IMR-90 (cell line): Measurements from ENCODE around the gene ST7. TPM values are rescaled to one million over a fixed set of nuclear protein-coding genes. Genes with fewer than 3 reads are reported as not detected.

ENCODE experiments used
- ATAC-seq: fragments of 200-7000 bp; cut with Tn5 transposase; 2 replicates; pipeline ENCODE4 v1.9.1; 2020; ENCODE audit warnings: low read depth, mild to moderate bottlenecking, moderate library complexity
- BruUV-seq: library from RNA; stranded (reverse); fragments of 400-500 nt; replicated peaks from 2 replicates; lab custom pipeline; 2021; lab: Mats Ljungman, UMichigan
- CTCF ChIA-PET: fragments of 300-600 bp; formaldehyde crosslinking; extraction: SDS; loops from one replicate; lab custom pipeline; 2021; ENCODE audit warnings: antibody characterized with exemption; lab: Yijun Ruan, JAX
- POLR2A ChIA-PET: fragments of 300-600 bp; sonication (Branson Sonifier 250); formaldehyde crosslinking; loops from one replicate; lab custom pipeline; 2022; ENCODE audit warnings: antibody characterized with exemption; ENCODE audit not compliant: unreplicated experiment; lab: Charles Lee
- DNase-seq: peaks from one replicate; pipeline ENCODE4 v3.0.0; 2013
- H2AFZ ChIP-seq: replicated peaks from 2 replicates; pipeline ENCODE3; 2013; ENCODE audit warnings: low read length, mild to moderate bottlenecking; ENCODE audit not compliant: poor library complexity
- H2AK5ac ChIP-seq: 2 replicates; pipeline ENCODE4 v1.6.1; 2013; ENCODE audit warnings: low read depth, low read length, inconsistent platforms
- H2AK9ac ChIP-seq: replicated peaks from 2 replicates; pipeline ENCODE3; 2013; ENCODE audit warnings: mild to moderate bottlenecking, low read depth, low read length, moderate library complexity; ENCODE audit not compliant: poor library complexity
- H2BK120ac ChIP-seq: 2 replicates; pipeline ENCODE4 v1.6.1; 2013; ENCODE audit warnings: low read depth, low read length, inconsistent platforms
- H2BK15ac ChIP-seq: 3 replicates; pipeline ENCODE4 v1.6.1; 2013; ENCODE audit warnings: low read depth, low read length, inconsistent platforms
- H2BK20ac ChIP-seq: 2 replicates; pipeline ENCODE4 v1.6.1; 2013; ENCODE audit warnings: low read depth, mild to moderate bottlenecking, inconsistent platforms, low read length, moderate library complexity
- H2BK5ac ChIP-seq: 2 replicates; pipeline ENCODE4 v1.6.1; 2013; ENCODE audit warnings: mild to moderate bottlenecking, low read depth, low read length, inconsistent platforms; ENCODE audit not compliant: poor library complexity, severe bottlenecking
- H3K14ac ChIP-seq: replicated peaks from 2 replicates; pipeline ENCODE4 v1.6.1; 2013; ENCODE audit warnings: low read depth, low read length, inconsistent platforms
- H3K18ac ChIP-seq: 2 replicates; pipeline ENCODE4 v1.6.1; 2013; ENCODE audit warnings: low read depth, low read length, control low read depth
- H3K23ac ChIP-seq: 2 replicates; pipeline ENCODE4 v1.6.1; 2013; ENCODE audit warnings: low read depth, low read length, inconsistent platforms
- H3K27ac ChIP-seq: 2 replicates; pipeline ENCODE4 v1.5.1; 2013; ENCODE audit warnings: mild to moderate bottlenecking, control low read depth, low read length; ENCODE audit not compliant: insufficient read depth
- H3K27me3 ChIP-seq: 2 replicates; pipeline ENCODE4 v1.6.1; 2013; ENCODE audit warnings: low read length; ENCODE audit not compliant: control insufficient read depth, insufficient read depth
- H3K36me3 ChIP-seq: 2 replicates; pipeline ENCODE4 v1.6.1; 2013; ENCODE audit warnings: low read length, mixed read lengths; ENCODE audit not compliant: control insufficient read depth, insufficient read depth
- H3K4ac ChIP-seq: 2 replicates; pipeline ENCODE4 v1.6.1; 2013; ENCODE audit warnings: low read depth, low read length, inconsistent platforms
- H3K4me1 ChIP-seq: 2 replicates; pipeline ENCODE4 v1.6.1; 2013; ENCODE audit warnings: low read length, mixed read lengths; ENCODE audit not compliant: control insufficient read depth, insufficient read depth
- H3K4me2 ChIP-seq: 2 replicates; pipeline ENCODE4 v1.6.1; 2013; ENCODE audit warnings: low read depth, mild to moderate bottlenecking, control low read depth, low read length, moderate library complexity
- H3K4me3 ChIP-seq: 2 replicates; pipeline ENCODE4 v1.5.1; 2013; ENCODE audit warnings: low read depth, mild to moderate bottlenecking, control low read depth, low read length, moderate library complexity; ENCODE audit not compliant: insufficient read depth
- H3K56ac ChIP-seq: 2 replicates; pipeline ENCODE4 v1.6.1; 2013; ENCODE audit warnings: low read length, inconsistent platforms; ENCODE audit not compliant: insufficient read depth; ENCODE audit errors: extremely low read depth
- H3K79me1 ChIP-seq, 2 experiments: 2 replicates each; pipeline ENCODE4 v1.6.1; 2013; ENCODE audit warnings: low read length in 2 of 2, inconsistent platforms in 1 of 2, low read depth in 1 of 2
- H3K9ac ChIP-seq: 2 replicates; pipeline ENCODE4 v1.6.1; 2013; ENCODE audit warnings: low read depth, low read length, control low read depth
- H3K9me1 ChIP-seq: 2 replicates; pipeline ENCODE4 v1.6.1; 2013; ENCODE audit warnings: low read length, inconsistent platforms; ENCODE audit not compliant: insufficient read depth
- H3K9me3 ChIP-seq: 2 replicates; pipeline ENCODE4 v1.6.1; 2013; ENCODE audit warnings: low read length; ENCODE audit not compliant: control insufficient read depth, insufficient read depth
- H4K20me1 ChIP-seq: 2 replicates; pipeline ENCODE4 v1.6.1; 2013; ENCODE audit warnings: low read length, inconsistent platforms; ENCODE audit not compliant: insufficient read depth
- H4K5ac ChIP-seq: 2 replicates; pipeline ENCODE4 v1.6.1; 2013; ENCODE audit warnings: mild to moderate bottlenecking, low read depth, low read length, control low read depth
- H4K8ac ChIP-seq, 2 experiments: 2 replicates each; pipeline ENCODE4 v1.6.1; 2013; ENCODE audit warnings: low read depth in 2 of 2, low read length in 2 of 2, control low read depth in 1 of 2, inconsistent platforms in 1 of 2
- H4K91ac ChIP-seq: 2 replicates; pipeline ENCODE4 v1.6.1; 2013; ENCODE audit warnings: low read depth, low read length, inconsistent platforms; ENCODE audit not compliant: insufficient read depth
- CHD1 ChIP-seq: IDR thresholded peaks from 2 replicates; pipeline ENCODE4 v1.6.1; 2012; ENCODE audit warnings: low read depth, low read length, improper control_type of control experiment
- RAD21 ChIP-seq: IDR thresholded peaks from 2 replicates; pipeline ENCODE4 v1.6.1; 2012; ENCODE audit warnings: low read length, improper control_type of control experiment
- WGBS, 2 experiments: methylation state at CpG; one replicate each; pipeline versions ENCODE4 v1.1.5 to v1.1.7; 2013; ENCODE audit warnings: missing lambda C conversion rate in 2 of 2; ENCODE audit not compliant: insufficient read length in 1 of 2; ENCODE audit errors: extremely low coverage in 2 of 2; 5-methylcytosine and 5-hydroxymethylcytosine counted together
- dilution Hi-C: fragments of 300-500 bp; cut with HindIII; formaldehyde crosslinking; loops from one replicate; pipeline ENCODE4 v1.14.3; 2018; ENCODE audit warnings: low sequenced_read_pairs; ENCODE audit not compliant: unreplicated experiment
- in situ Hi-C: fragments of 300-500 bp; cut with MboI; formaldehyde crosslinking; loops from 3 replicates; pipeline ENCODE4 v1.14.3; 2019; ENCODE audit warnings: low sequenced_read_pairs, inconsistent platforms, mixed read lengths
- intact Hi-C: fragments of 100-400 bp; cut with micrococcal nuclease; formaldehyde crosslinking; loops from 2 replicates; pipeline ENCODE4 v1.10.0; 2022
- polyA plus RNA-seq, 3 experiments: library from polyadenylated mRNA; depleted of rRNA; stranded (reverse); fragments of >200 nt; gene quantifications; 2 replicates each; pipeline ENCODE4 v1.2.3, GENCODE V29; 2012; ENCODE audit warnings: low replicate concordance in 1 of 3
- total RNA-seq: library from RNA; depleted of rRNA; stranded (reverse); fragments of >200 nt; gene quantifications from 2 replicates; pipeline ENCODE4 v1.2.3, GENCODE V29; 2012
- TF ChIP-seq, protein P1 (sequence below): fragments of 150-350 bp; IDR thresholded peaks from 2 replicates; pipeline ENCODE4 v1.6.1; 2016; ENCODE audit warnings: low read depth, mild to moderate bottlenecking, low read length, moderate library complexity, borderline replicate concordance

Gene ST7
- total and polyA plus RNA-seq, 2 of the 4 experiments (the other 2 are of a cell fraction): 18.6 to 26.0 TPM

DNA sequence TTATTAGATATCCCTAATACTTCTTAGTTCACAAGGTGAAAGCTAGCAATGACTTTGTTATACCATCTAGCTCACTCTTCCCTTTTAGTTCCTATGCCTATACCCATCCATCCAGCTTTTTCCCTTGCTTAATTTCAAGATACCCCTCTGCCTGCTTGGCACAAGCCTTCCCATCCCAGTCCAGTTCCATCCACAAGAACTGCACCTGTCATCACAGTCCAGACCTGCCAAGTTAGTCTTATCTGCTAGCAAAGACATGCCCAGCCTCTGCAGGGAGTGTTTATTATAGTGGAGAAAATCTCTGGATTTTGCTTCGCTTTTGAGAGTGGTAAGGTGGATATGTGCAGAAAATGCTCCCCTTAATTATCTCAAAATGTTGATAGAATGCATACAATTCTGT is 158.2 kb downstream of the ST7 start:
- no peak overlapping the region for H3K23ac ChIP-seq
- dilution Hi-C loops: no loop called here
- no peaks in the 10 kb centered on the region for H3K36me3 ChIP-seq
- H4K5ac ChIP-seq: no peak overlapping the region
- TF ChIP-seq, protein P1, sequence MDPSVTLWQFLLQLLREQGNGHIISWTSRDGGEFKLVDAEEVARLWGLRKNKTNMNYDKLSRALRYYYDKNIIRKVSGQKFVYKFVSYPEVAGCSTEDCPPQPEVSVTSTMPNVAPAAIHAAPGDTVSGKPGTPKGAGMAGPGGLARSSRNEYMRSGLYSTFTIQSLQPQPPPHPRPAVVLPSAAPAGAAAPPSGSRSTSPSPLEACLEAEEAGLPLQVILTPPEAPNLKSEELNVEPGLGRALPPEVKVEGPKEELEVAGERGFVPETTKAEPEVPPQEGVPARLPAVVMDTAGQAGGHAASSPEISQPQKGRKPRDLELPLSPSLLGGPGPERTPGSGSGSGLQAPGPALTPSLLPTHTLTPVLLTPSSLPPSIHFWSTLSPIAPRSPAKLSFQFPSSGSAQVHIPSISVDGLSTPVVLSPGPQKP: no peak
- TF ChIP-seq CHD1 (no peak), RAD21 (no peak)
- no CpG with 5 or more reads among the region's 1 CpG for whole genome bisulfite sequencing, 2 experiments
- intact Hi-C loops: no loop called here
- no TSS peak for BruUV-seq
- no peak overlapping the region for H3K56ac ChIP-seq
- no peak overlapping the region for H2AFZ ChIP-seq
- H3K4ac ChIP-seq: no peak overlapping the region
- no peak overlapping the region for H3K27ac ChIP-seq
- no peak overlapping the region for H2AK5ac ChIP-seq
- H3K18ac ChIP-seq: no peak overlapping the region
- H4K91ac ChIP-seq: no peak overlapping the region
- H2BK20ac ChIP-seq: no peak overlapping the region
- no peaks in the 10 kb centered on the region for H3K9me3 ChIP-seq
- no peak overlapping the region for H4K8ac ChIP-seq
- in situ Hi-C loops: no loop called here
- no peak overlapping the region for H2AK9ac ChIP-seq
- H3K9me1 ChIP-seq: no peaks in the 10 kb centered on the region
- 0 out of 2 replicates have a peak, but pooled peaks cover 1% of the 10 kb centered on the region for H3K4me1 ChIP-seq
- ChIA-PET POLR2A (no interaction called here), CTCF (no interaction called here)
- H3K4me3 ChIP-seq: no peak overlapping the region
- ATAC-seq (no peak), DNase-seq (no peak)
- no peak overlapping the region for H3K4me2 ChIP-seq
- H3K79me1 ChIP-seq: peaks cover 8 to 9% of the 10 kb centered on the region in 2 experiments; a peak in 2 of 4 replicates
- no peak overlapping the region for H2BK15ac ChIP-seq
- no peaks in the 10 kb centered on the region for H3K27me3 ChIP-seq
- H3K14ac ChIP-seq: no peak overlapping the region
- no peaks in the 10 kb centered on the region for H4K20me1 ChIP-seq
- H2BK120ac ChIP-seq: no peak overlapping the region
- no peak overlapping the region for H3K9ac ChIP-seq
- H2BK5ac ChIP-seq: no peak overlapping the region
